Measurements from ENCODE around the gene CEMP1. TPM values are rescaled to one million over a fixed set of nuclear protein-coding genes. Genes with fewer than 3 reads are reported as not detected.
A peak's percentile ranks its signal among the peaks of the same experiment; 100 is the strongest.

Gene CEMP1
- total and polyA plus RNA-seq, 10 of the 15 experiments (the other 5 are each of a cell fraction or from before 2014, with no cell fraction given) = 0.05 to 8.2 (median 1.5) TPM; not detected in 5

DNA sequence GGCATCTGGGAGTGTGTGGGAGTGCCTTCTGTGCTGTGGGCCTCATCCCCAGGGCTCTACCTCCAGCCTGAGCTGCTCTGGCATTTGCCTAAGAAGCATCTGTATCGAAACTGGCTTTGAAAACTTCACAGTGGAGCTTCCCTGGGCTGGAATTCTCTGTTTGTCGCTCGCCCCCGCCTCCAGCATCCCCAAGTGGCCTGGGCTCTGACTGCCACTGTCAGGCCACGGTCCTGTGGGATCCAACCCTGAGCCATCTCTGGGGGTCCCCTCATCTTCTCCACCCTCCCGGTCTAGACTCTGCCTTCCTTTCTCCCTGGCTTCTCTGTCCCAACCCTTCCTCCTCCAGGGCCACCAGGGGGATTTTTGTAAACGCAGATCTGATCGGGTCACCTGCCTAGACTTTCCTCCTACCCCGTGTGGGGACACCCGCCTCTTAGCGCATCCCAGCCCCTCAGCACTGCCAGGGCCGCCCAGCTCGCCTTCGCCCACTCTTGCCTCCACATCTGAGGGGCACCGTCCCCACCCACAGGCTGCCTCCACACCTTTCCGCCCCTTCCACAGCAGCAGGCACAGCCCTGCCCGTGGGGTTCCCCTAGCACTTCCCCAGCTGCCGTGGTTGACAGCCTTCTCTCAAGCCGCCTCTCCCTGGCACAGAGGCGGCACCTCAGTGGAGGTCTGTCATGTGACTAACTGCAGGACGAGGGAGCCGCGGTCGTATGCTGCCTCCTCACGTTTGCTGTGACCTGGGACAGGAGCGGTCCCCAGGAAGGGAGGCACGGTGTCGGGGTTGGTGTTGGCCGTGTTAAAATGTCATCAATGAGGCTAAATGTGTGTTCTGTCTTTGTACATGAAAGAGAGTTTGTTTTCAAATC, 44.3 kb downstream of the CEMP1 start (continued):
- TF ChIP-seq NFXL1 (IDR thresholded peaks at IDR 0.05; ENCODE audit: borderline replicate concordance) = no peak
- TF ChIP-seq, protein P1, sequence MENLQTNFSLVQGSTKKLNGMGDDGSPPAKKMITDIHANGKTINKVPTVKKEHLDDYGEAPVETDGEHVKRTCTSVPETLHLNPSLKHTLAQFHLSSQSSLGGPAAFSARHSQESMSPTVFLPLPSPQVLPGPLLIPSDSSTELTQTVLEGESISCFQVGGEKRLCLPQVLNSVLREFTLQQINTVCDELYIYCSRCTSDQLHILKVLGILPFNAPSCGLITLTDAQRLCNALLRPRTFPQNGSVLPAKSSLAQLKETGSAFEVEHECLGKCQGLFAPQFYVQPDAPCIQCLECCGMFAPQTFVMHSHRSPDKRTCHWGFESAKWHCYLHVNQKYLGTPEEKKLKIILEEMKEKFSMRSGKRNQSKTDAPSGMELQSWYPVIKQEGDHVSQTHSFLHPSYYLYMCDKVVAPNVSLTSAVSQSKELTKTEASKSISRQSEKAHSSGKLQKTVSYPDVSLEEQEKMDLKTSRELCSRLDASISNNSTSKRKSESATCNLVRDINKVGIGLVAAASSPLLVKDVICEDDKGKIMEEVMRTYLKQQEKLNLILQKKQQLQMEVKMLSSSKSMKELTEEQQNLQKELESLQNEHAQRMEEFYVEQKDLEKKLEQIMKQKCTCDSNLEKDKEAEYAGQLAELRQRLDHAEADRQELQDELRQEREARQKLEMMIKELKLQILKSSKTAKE (IDR thresholded peaks at IDR 0.05; ENCODE audit: low read depth, poor library complexity, severe bottlenecking) = peak; percentile 27
- no peak for TF ChIP-seq WRNIP1 (IDR thresholded peaks at IDR 0.05; ENCODE audit: borderline replicate concordance, low read depth, low read length)
- TF ChIP-seq, protein P2, sequence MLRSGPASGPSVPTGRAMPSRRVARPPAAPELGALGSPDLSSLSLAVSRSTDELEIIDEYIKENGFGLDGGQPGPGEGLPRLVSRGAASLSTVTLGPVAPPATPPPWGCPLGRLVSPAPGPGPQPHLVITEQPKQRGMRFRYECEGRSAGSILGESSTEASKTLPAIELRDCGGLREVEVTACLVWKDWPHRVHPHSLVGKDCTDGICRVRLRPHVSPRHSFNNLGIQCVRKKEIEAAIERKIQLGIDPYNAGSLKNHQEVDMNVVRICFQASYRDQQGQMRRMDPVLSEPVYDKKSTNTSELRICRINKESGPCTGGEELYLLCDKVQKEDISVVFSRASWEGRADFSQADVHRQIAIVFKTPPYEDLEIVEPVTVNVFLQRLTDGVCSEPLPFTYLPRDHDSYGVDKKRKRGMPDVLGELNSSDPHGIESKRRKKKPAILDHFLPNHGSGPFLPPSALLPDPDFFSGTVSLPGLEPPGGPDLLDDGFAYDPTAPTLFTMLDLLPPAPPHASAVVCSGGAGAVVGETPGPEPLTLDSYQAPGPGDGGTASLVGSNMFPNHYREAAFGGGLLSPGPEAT (IDR thresholded peaks at IDR 0.05; ENCODE audit: low read depth) = peak; percentile 80
- TF ChIP-seq ZNF207 (IDR thresholded peaks at IDR 0.05; ENCODE audit: borderline replicate concordance) = peak; percentile 67; the same call in 1 of the 2 replicates
- no peak for TF ChIP-seq PAX8 (IDR thresholded peaks at IDR 0.05)
- TF ChIP-seq, protein P3, sequence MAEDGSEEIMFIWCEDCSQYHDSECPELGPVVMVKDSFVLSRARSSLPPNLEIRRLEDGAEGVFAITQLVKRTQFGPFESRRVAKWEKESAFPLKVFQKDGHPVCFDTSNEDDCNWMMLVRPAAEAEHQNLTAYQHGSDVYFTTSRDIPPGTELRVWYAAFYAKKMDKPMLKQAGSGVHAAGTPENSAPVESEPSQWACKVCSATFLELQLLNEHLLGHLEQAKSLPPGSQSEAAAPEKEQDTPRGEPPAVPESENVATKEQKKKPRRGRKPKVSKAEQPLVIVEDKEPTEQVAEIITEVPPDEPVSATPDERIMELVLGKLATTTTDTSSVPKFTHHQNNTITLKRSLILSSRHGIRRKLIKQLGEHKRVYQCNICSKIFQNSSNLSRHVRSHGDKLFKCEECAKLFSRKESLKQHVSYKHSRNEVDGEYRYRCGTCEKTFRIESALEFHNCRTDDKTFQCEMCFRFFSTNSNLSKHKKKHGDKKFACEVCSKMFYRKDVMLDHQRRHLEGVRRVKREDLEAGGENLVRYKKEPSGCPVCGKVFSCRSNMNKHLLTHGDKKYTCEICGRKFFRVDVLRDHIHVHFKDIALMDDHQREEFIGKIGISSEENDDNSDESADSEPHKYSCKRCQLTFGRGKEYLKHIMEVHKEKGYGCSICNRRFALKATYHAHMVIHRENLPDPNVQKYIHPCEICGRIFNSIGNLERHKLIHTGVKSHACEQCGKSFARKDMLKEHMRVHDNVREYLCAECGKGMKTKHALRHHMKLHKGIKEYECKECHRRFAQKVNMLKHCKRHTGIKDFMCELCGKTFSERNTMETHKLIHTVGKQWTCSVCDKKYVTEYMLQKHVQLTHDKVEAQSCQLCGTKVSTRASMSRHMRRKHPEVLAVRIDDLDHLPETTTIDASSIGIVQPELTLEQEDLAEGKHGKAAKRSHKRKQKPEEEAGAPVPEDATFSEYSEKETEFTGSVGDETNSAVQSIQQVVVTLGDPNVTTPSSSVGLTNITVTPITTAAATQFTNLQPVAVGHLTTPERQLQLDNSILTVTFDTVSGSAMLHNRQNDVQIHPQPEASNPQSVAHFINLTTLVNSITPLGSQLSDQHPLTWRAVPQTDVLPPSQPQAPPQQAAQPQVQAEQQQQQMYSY (CRISPR knock-in tag; IDR thresholded peaks at IDR 0.05) = no peak
- peak; percentile 88 for TF ChIP-seq DPF2 (IDR thresholded peaks at IDR 0.05)
- peak; percentile 79 to 89; a peak in 3 of 4 replicates for TF ChIP-seq BHLHE40 (IDR thresholded peaks at IDR 0.05; ENCODE audit: borderline replicate concordance in 1 of 2, low read depth in 2 of 2, low read length in 1 of 2)
- no peak for TF ChIP-seq NRF1 (conservative IDR thresholded peaks at IDR 0.05; ENCODE audit: low read depth, low read length)
- 0 out of 2 replicates have a peak, but pooled peaks have one; percentile 27 for TF ChIP-seq RUNX3 (IDR thresholded peaks at IDR 0.05; ENCODE audit: low read length)
